K562 (cell line): Measurements from ENCODE around the gene CREG2. TPM values are rescaled to one million over a fixed set of nuclear protein-coding genes. Genes with fewer than 3 reads are reported as not detected.

Experiments
- ATAC-seq: fragments of 200-7000 bp; cut with Tn5 transposase; 3 replicates; pipeline ENCODE4 v1.9.1; 2020; ENCODE audit warnings: moderate library complexity
- BruUV-seq: library from RNA; stranded (reverse); fragments of 400-500 nt; replicated peaks from 2 replicates; lab custom pipeline; 2021; lab: Mats Ljungman, UMichigan
- CTCF ChIA-PET: fragments of 300-600 bp; formaldehyde crosslinking; extraction: SDS; loops from one replicate; lab custom pipeline; 2021; ENCODE audit warnings: low intra/inter-chr PET ratio; lab: Yijun Ruan, JAX
- POLR2A ChIA-PET: fragments of 300-600, 350-650 bp; sonication (Branson Sonifier 250); formaldehyde crosslinking; extraction: SDS; loops from one replicate; lab custom pipeline; 2021; ENCODE audit warnings: antibody characterized with exemption, inconsistent platforms; lab: Yijun Ruan, JAX
- DNase-seq, 4 experiments: peaks; one replicate each; pipeline versions ENCODE4 v3.0.0 to v3.0.0-alpha.2; 2011 to 2018; ENCODE audit warnings: low spot score in 3 of 4, mixed read lengths in 3 of 4; ENCODE audit errors: extremely low read depth in 1 of 4
- FAIRE-seq: peaks from 2 replicates; lab custom pipeline; 2011; peaks lifted over from hg19 to GRCh38; lab: Jason Lieb, UNC
- H2AFZ ChIP-seq: 2 replicates; pipeline ENCODE4 v1.6.0; 2011; ENCODE audit warnings: low read depth, low read length, control low read depth, inconsistent platforms
- H3K27ac ChIP-seq: fragments of 200-600 bp; 3 replicates; pipeline ENCODE4 v1.8.0; 2011; ENCODE audit warnings: low read depth, mild to moderate bottlenecking, control low read depth, inconsistent platforms, low read length, moderate library complexity, mixed read lengths; ENCODE audit errors: extremely low read depth
- H3K27me3 ChIP-seq, 2 experiments: fragments of 300-600 bp in 1 of 2; 2 replicates in 1 of 2; 3 replicates in 1 of 2; pipeline versions ENCODE4 v1.6.0 to v1.8.0; 2011; ENCODE audit warnings: inconsistent platforms in 2 of 2, low read length in 2 of 2, mild to moderate bottlenecking in 1 of 2, mixed read lengths in 1 of 2, moderate library complexity in 1 of 2; ENCODE audit not compliant: control insufficient read depth in 2 of 2, insufficient read depth in 2 of 2
- H3K36me3 ChIP-seq: fragments of 300-600 bp; 3 replicates; pipeline ENCODE4 v1.8.0; 2011; ENCODE audit warnings: mild to moderate bottlenecking, low read length, inconsistent platforms; ENCODE audit not compliant: control insufficient read depth, insufficient read depth
- H3K4me1 ChIP-seq, 2 experiments: fragments of 200-600 bp in 1 of 2; replicated peaks in 1 of 2; 2 replicates in 1 of 2; 3 replicates in 1 of 2; pipeline versions ENCODE4 v1.5.1 to v1.8.0; 2011; ENCODE audit warnings: inconsistent platforms in 2 of 2, low read length in 2 of 2, mild to moderate bottlenecking in 1 of 2, mixed read lengths in 1 of 2, moderate library complexity in 1 of 2; ENCODE audit not compliant: control insufficient read depth in 2 of 2, insufficient read depth in 2 of 2
- H3K4me2 ChIP-seq: 2 replicates; pipeline ENCODE4 v1.6.1; 2011; ENCODE audit warnings: low read length, control low read depth, inconsistent platforms, mixed read lengths; ENCODE audit not compliant: insufficient read depth
- H3K4me3 ChIP-seq: fragments of 200-600 bp; sonication (generic), shearing (Covaris generic); 2 replicates; pipeline ENCODE4 v1.5.1; 2016; ENCODE audit warnings: control low read depth, inconsistent platforms
- H3K79me2 ChIP-seq: fragments of 200-600 bp; 3 replicates; pipeline ENCODE4 v1.8.0; 2011; ENCODE audit warnings: low read length, inconsistent platforms; ENCODE audit not compliant: control insufficient read depth, insufficient read depth
- H3K9ac ChIP-seq, 2 experiments: 2 replicates each; pipeline versions ENCODE4 v1.6.0 to v1.6.1; 2011; ENCODE audit warnings: low read depth in 2 of 2, low read length in 2 of 2, control low read depth in 1 of 2, inconsistent platforms in 1 of 2, mild to moderate bottlenecking in 1 of 2, mixed read lengths in 1 of 2; ENCODE audit not compliant: insufficient read depth in 1 of 2
- H3K9me1 ChIP-seq: one replicate; pipeline ENCODE4 v1.6.0; 2011; ENCODE audit warnings: inconsistent platforms, mild to moderate bottlenecking, low read length, moderate library complexity; ENCODE audit not compliant: control insufficient read depth, insufficient read depth
- H3K9me3 ChIP-seq: replicated peaks from 2 replicates; pipeline ENCODE4 v1.5.1; 2011; ENCODE audit warnings: low read depth, low read length, inconsistent platforms; ENCODE audit not compliant: control insufficient read depth, insufficient read depth
- H4K20me1 ChIP-seq: replicated peaks from 2 replicates; pipeline ENCODE4 v1.6.1; 2011; ENCODE audit warnings: low read length, inconsistent platforms, mixed read lengths; ENCODE audit not compliant: control insufficient read depth, insufficient read depth
- CCAR2 ChIP-seq: fragments of 200-400 bp; formaldehyde crosslinking; IDR thresholded peaks from 2 replicates; pipeline ENCODE4 v1.6.1; 2017; ENCODE audit warnings: mild to moderate bottlenecking, low read depth, low read length
- COPS2 ChIP-seq: fragments of 450-650 bp; conservative IDR thresholded peaks from 2 replicates; pipeline ENCODE4 v1.6.1; 2016; ENCODE audit warnings: mild to moderate bottlenecking, moderate library complexity
- DACH1 ChIP-seq: fragments of 450-650 bp; IDR thresholded peaks from 2 replicates; pipeline ENCODE4 v1.6.1; 2018; ENCODE audit not compliant: partially characterized antibody
- EWSR1 ChIP-seq: fragments of 450-650 bp; IDR thresholded peaks from 2 replicates; pipeline ENCODE4 v1.6.1; 2018; ENCODE audit warnings: borderline replicate concordance, mild to moderate bottlenecking, low read depth, moderate library complexity; ENCODE audit not compliant: partially characterized antibody
- HIVEP1 ChIP-seq: fragments of 250-450 bp; sonication (Bioruptor Pico); IDR thresholded peaks from 2 replicates; pipeline ENCODE4 v1.4.0; 2020; ENCODE audit warnings: mild to moderate bottlenecking
- HOXB6 ChIP-seq: fragments of 250-450 bp; sonication (Bioruptor Pico); IDR thresholded peaks from 2 replicates; pipeline ENCODE4 v1.5.1; 2022; ENCODE audit warnings: mild to moderate bottlenecking, borderline replicate concordance
- KDM2B ChIP-seq: fragments of 250-450 bp; sonication (Bioruptor Pico); IDR thresholded peaks from 2 replicates; pipeline ENCODE4 v1.8.0; 2021; ENCODE audit warnings: mild to moderate bottlenecking, moderate library complexity
- KLF13 ChIP-seq: fragments of 450-650 bp; IDR thresholded peaks from 2 replicates; pipeline ENCODE4 v1.6.1; 2016; ENCODE audit warnings: missing genetic modification characterization, low read depth, mild to moderate bottlenecking, missing compliant biosample characterization, moderate library complexity, borderline replicate concordance
- MAFK ChIP-seq: IDR thresholded peaks from 2 replicates; pipeline ENCODE4 v1.6.1; 2011; ENCODE audit warnings: low read length, improper control_type of control experiment
- NFE2 ChIP-seq: IDR thresholded peaks from 2 replicates; pipeline ENCODE4 v1.6.1; 2014; ENCODE audit warnings: antibody characterized with exemption, low read depth
- SMARCA5 ChIP-seq: fragments of 450-650 bp; IDR thresholded peaks from 2 replicates; pipeline ENCODE4 v1.6.1; 2016
- SNIP1 ChIP-seq: fragments of 450-650 bp; IDR thresholded peaks from 2 replicates; pipeline ENCODE4 v1.7.1; 2017; ENCODE audit warnings: low read depth, mild to moderate bottlenecking
- ZNF431 ChIP-seq: sonication (generic); formaldehyde crosslinking; IDR thresholded peaks from 2 replicates; pipeline ENCODE4 v1.8.0; 2022; ENCODE audit warnings: mild to moderate bottlenecking, missing genetic modification reagents
- ZNF507 ChIP-seq: conservative IDR thresholded peaks from 2 replicates; pipeline ENCODE4 v1.6.1; 2017; ENCODE audit warnings: missing genetic modification characterization, missing compliant biosample characterization
- ZNF766 ChIP-seq: fragments of 200-800 bp; sonication (Bioruptor generic); conservative IDR thresholded peaks from 2 replicates; pipeline ENCODE4 v1.6.1; 2016; ENCODE audit warnings: missing genetic modification characterization, missing compliant biosample characterization
- WGBS: fragments of 100-300 bp; shearing (Covaris generic); methylation state at CpG from one replicate; pipeline ENCODE4 v1.1.6; 2016; ENCODE audit warnings: low coverage, mixed read lengths; ENCODE audit not compliant: insufficient coverage; ENCODE audit errors: missing lambda C conversion rate; 5-methylcytosine and 5-hydroxymethylcytosine counted together
- in situ Hi-C: fragments of 300-500 bp; cut with MboI; formaldehyde crosslinking; loops from 4 replicates; pipeline ENCODE4 v1.15.0; 2018; ENCODE audit warnings: inconsistent platforms, mixed read lengths
- intact Hi-C: fragments of 100-400 bp; cut with micrococcal nuclease; formaldehyde crosslinking; loops from 2 replicates; pipeline ENCODE4 v1.14.2; 2022
- polyA plus RNA-seq, 8 experiments: library from polyadenylated mRNA; depleted of rRNA in 4 of 8; stranded (reverse) in 5 of 8; unstranded in 3 of 8; fragments of >200 nt; fragmentation: Nextera tagmentation in 2 of 8; fragmentation: Illumina TruSeq in 1 of 8; extraction: Ambion mirVana in 2 of 8; extraction: Trizol in 1 of 8; gene quantifications; 2 replicates each; pipeline versions ENCODE4 v1.2.1 to v1.2.3, GENCODE V29; 2011 to 2014; ENCODE audit warnings: inconsistent platforms in 1 of 8, missing spikeins in 1 of 8
- total RNA-seq, 7 experiments: library from RNA; depleted of rRNA in 6 of 7; stranded (reverse); fragments of >200 nt in 6 of 7; fragmentation: Illumina TruSeq in 2 of 7; extraction: Trizol in 2 of 7; gene quantifications; 2 replicates each; pipeline versions ENCODE4 v1.2.1 to v1.2.3, GENCODE V29; 2011 to 2021; ENCODE audit warnings: low replicate concordance in 1 of 7
- TF ChIP-seq, protein P1 (sequence below), 2 experiments: IDR thresholded peaks; 2 replicates each; pipeline ENCODE4 v1.6.1; 2011; ENCODE audit warnings: borderline replicate concordance in 1 of 2, control low read depth in 1 of 2, low read depth in 1 of 2, low read length in 1 of 2, mild to moderate bottlenecking in 1 of 2, mixed read lengths in 1 of 2, moderate library complexity in 1 of 2; ENCODE audit not compliant: insufficient read depth in 1 of 2, insufficient read length in 1 of 2, poor library complexity in 1 of 2, severe bottlenecking in 1 of 2; ENCODE audit errors: extremely low read depth in 1 of 2
- TF ChIP-seq, protein P2 (sequence below): fragments of 250-450 bp; sonication (Bioruptor Pico); IDR thresholded peaks from 2 replicates; pipeline ENCODE4 v1.5.0; 2021
- TF ChIP-seq, protein P3 (sequence below): fragments of 250-450 bp; sonication (Bioruptor Pico); IDR thresholded peaks from 2 replicates; pipeline ENCODE4 v1.8.0; 2021; ENCODE audit warnings: mild to moderate bottlenecking, moderate library complexity
- TF ChIP-seq, protein P4 (sequence below): IDR thresholded peaks from 2 replicates; pipeline ENCODE4 v1.6.1; 2016; ENCODE audit warnings: missing genetic modification characterization, missing compliant biosample characterization

CREG2 gene
- total and polyA plus RNA-seq, 9 of the 15 experiments (the other 6 are each of a cell fraction or from before 2014, with no cell fraction given): not detected

DNA sequence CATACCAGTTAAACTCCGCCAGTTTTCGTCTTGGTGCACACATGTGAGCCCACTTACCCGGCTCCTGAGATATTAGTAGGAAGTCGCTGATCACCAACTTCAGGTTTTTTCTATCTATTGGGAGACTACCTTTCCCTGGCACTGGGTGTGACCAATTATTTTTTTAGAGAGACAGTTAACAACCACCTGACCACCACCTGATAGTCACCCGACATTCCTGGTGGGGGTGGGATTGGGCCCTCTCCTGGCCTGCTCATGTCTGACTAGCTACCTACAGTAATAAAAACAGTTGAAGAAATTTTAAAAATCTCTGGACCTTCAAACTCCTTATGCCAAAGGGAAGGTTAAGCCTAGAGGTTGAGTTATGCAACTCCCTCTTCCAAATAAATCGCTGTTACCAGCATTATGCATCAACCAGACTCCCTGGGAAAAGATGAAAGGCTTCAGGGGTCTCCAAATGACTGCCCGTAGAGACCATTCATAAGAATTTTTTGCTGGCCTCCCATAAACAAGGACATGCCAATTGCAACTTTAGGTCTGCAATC is 27.8 kb downstream of the CREG2 start:
- Histone ChIP-seq H3K9me1 (no peaks in the 10 kb centered on the region), H3K27ac (no peak overlapping the region), H3K4me3 (no peak overlapping the region), H3K4me1 (peaks cover 0 to 2% of the 10 kb centered on the region in 2 experiments; a peak in 1 of 5 replicates), H4K20me1 (no peaks in the 10 kb centered on the region), H3K9ac (no peak overlapping the region), H2AFZ (no peak overlapping the region), H3K27me3 (peaks cover 13 to 42% of the 10 kb centered on the region in 2 experiments), H3K36me3 (no peaks in the 10 kb centered on the region), H3K9me3 (no peaks in the 10 kb centered on the region), H3K4me2 (no peak overlapping the region), H3K79me2 (no peaks in the 10 kb centered on the region)
- BruUV-seq: no TSS peak
- TF ChIP-seq ZNF431 (no peak), COPS2 (no peak), ZNF507 (tag) (no peak), SMARCA5 (no peak), DACH1 (no peak), KDM2B (CRISPR knock-in tag) (no peak), CCAR2 (no peak), SNIP1 (no peak), MAFK (no peak), NFE2 (no peak), KLF13 (tag) (no peak), HIVEP1 (CRISPR knock-in tag) (no peak), HOXB6 (CRISPR knock-in tag) (no peak), ZNF766 (CRISPR knock-in tag) (no peak), EWSR1 (no peak)
- TF ChIP-seq, protein P1, sequence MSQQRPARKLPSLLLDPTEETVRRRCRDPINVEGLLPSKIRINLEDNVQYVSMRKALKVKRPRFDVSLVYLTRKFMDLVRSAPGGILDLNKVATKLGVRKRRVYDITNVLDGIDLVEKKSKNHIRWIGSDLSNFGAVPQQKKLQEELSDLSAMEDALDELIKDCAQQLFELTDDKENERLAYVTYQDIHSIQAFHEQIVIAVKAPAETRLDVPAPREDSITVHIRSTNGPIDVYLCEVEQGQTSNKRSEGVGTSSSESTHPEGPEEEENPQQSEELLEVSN (IDR thresholded peaks at IDR 0.05; ENCODE audit: borderline replicate concordance in 1 of 2, extremely low read depth in 1 of 2, insufficient read depth in 1 of 2, insufficient read length in 1 of 2, low read depth in 1 of 2, low read length in 1 of 2, poor library complexity in 1 of 2, severe bottlenecking in 1 of 2): no peak
- TF ChIP-seq, protein P2, sequence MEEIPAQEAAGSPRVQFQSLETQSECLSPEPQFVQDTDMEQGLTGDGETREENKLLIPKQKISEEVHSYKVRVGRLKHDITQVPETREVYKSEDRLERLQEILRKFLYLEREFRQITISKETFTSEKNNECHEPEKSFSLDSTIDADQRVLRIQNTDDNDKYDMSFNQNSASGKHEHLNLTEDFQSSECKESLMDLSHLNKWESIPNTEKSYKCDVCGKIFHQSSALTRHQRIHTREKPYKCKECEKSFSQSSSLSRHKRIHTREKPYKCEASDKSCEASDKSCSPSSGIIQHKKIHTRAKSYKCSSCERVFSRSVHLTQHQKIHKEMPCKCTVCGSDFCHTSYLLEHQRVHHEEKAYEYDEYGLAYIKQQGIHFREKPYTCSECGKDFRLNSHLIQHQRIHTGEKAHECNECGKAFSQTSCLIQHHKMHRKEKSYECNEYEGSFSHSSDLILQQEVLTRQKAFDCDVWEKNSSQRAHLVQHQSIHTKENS (CRISPR knock-in tag): no peak
- TF ChIP-seq, protein P3, sequence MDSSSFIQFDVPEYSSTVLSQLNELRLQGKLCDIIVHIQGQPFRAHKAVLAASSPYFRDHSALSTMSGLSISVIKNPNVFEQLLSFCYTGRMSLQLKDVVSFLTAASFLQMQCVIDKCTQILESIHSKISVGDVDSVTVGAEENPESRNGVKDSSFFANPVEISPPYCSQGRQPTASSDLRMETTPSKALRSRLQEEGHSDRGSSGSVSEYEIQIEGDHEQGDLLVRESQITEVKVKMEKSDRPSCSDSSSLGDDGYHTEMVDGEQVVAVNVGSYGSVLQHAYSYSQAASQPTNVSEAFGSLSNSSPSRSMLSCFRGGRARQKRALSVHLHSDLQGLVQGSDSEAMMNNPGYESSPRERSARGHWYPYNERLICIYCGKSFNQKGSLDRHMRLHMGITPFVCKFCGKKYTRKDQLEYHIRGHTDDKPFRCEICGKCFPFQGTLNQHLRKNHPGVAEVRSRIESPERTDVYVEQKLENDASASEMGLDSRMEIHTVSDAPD (CRISPR knock-in tag): no peak
- TF ChIP-seq, protein P4, sequence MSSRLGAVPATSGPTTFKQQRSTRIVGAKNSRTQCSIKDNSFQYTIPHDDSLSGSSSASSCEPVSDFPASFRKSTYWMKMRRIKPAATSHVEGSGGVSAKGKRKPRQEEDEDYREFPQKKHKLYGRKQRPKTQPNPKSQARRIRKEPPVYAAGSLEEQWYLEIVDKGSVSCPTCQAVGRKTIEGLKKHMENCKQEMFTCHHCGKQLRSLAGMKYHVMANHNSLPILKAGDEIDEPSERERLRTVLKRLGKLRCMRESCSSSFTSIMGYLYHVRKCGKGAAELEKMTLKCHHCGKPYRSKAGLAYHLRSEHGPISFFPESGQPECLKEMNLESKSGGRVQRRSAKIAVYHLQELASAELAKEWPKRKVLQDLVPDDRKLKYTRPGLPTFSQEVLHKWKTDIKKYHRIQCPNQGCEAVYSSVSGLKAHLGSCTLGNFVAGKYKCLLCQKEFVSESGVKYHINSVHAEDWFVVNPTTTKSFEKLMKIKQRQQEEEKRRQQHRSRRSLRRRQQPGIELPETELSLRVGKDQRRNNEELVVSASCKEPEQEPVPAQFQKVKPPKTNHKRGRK (tag): no peak
- in situ Hi-C loops: no loop called here
- intact Hi-C loops: no loop called here
- 2% methylated on average over 7 of the region's 7 CpGs for WGBS
- DNase-seq (no peak), ATAC-seq (no peak), FAIRE-seq (no peak)
- ChIA-PET POLR2A (interaction anchor here (0.8 to 1.2 kb wide), 2 partner anchors 10 to 15 kb away, joined by 3 read pairs; no protein-coding TSS in a partner anchor), CTCF (no interaction called here)
